ENCODE data around the gene NSUN2.

GRCh38 chr5:6584101-6584645 lies 48.7 kb downstream of the NSUN2 start:
- TF ChIP-seq CTCF (IDR thresholded peaks at IDR 0.05; ENCODE audit: low read length): no peak
- no peak for TF ChIP-seq EZH2 (optimal IDR thresholded peaks at IDR 0.05; ENCODE audit: low read depth, low read length)
- no peak for TF ChIP-seq EZH2phosphoT487 (IDR thresholded peaks at IDR 0.05; ENCODE audit: low read length)
